GM19023 (cell line): Measurements from ENCODE around the gene PELO.
"Not testable (repeated sequence)": the region's sequence is repeated elsewhere in the genome, so short reads cannot be mapped to it uniquely, and the experiment has no call there.

Experiments
- ATAC-seq: cut with Tn5 transposase; IDR thresholded peaks from one replicate; pipeline ENCODE4 v1.9.1; 2021; ENCODE audit warnings: mild to moderate bottlenecking, moderate library complexity; ENCODE audit not compliant: unreplicated experiment

Gene PELO

DNA sequence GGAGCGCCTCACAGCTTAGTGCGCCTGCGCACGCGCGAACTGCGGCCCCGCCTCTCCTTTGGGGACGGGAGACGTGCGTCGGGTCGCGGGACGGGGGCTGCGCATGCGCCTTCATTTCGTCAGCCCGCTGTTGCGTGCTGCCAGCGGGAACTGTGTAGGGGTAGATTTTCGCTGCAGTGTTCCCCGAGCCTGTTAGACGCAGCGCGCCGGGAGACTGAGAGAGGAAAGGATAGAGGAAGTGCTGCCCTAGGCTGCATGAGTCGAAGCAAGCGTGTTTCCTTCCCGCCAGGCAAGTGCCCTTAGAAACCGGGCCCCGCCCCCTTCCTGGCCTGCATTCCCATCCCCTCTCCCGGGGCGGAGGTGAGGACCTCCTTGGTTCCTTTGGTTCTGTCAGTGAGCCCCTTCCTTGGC lies 12.3 kb downstream of the PELO start:
- ATAC-seq = peak; percentile 91

DNA sequence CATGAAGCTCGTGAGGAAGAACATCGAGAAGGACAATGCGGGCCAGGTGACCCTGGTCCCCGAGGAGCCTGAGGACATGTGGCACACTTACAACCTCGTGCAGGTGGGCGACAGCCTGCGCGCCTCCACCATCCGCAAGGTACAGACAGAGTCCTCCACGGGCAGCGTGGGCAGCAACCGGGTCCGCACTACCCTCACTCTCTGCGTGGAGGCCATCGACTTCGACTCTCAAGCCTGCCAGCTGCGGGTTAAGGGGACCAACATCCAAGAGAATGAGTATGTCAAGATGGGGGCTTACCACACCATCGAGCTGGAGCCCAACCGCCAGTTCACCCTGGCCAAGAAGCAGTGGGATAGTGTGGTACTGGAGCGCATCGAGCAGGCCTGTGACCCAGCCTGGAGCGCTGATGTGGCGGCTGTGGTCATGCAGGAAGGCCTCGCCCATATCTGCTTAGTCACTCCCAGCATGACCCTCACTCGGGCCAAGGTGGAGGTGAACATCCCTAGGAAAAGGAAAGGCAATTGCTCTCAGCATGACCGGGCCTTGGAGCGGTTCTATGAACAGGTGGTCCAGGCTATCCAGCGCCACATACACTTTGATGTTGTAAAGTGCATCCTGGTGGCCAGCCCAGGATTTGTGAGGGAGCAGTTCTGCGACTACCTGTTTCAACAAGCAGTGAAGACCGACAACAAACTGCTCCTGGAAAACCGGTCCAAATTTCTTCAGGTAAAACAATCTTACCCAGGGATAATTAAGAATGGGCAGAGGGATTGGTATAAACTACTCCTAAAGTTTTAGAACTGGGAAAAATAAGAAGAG lies 12.9 kb downstream of the PELO start:
- ATAC-seq = peak; percentile 37

- ATAC-seq = no peak
These were observed 13.6 kb downstream of the PELO start for GRCh38 chr5:52801329-52801728.

DNA sequence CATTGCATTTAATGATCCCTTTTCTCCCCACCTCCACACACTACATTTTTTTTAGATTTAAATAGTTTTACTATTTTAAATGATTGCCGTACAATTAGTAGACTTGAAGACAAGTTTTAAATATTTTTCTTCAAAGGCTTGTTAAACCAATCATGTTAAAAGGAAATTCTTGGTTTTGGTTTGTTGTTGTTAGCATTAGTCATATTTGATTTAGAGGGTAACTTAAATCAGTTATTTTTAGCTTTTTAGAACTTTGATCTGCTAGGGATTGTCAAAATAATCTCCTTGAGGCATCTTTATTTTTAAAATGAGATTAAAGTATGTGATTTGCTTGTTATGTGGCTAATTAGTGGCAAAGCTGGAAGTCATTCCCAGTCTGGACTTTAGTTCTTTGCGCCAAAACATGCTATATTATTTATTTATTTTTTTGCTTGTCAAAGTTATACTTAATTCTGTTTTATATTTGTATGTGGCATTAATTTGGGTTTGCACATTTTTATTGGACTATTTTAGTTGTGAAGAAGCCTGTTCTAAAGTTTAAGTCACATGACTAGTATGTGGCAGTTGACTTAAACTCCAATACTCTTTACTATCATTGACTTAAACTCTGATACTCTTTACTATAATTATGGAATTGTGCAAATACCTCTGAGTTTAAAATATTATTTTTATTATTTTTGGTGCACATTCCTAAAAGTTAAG lies 14.7 kb downstream of the PELO start:
- no peak for ATAC-seq

GRCh38 chr5:52802974-52803336 lies 15.2 kb downstream of the PELO start:
- ATAC-seq = no peak

DNA sequence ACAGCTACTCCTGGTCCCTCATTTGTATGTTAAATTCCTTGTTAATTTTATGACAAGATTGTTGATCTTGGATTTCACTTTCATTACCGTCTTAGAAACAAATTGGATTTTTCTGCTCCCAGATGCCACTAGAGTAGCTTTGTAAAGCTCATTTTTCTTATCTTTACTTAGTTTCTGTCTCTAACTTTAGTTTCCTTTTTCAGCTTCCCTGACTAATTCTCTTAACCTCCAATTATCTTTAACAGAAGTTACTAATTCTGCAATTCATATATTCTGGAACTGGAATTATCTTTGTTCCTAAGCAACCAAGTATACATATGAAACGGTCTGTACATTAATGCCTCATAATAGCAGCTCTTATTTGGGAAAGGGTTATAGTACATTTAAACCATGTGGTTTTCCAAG lies 16.7 kb downstream of the PELO start:
- no peak for ATAC-seq

DNA sequence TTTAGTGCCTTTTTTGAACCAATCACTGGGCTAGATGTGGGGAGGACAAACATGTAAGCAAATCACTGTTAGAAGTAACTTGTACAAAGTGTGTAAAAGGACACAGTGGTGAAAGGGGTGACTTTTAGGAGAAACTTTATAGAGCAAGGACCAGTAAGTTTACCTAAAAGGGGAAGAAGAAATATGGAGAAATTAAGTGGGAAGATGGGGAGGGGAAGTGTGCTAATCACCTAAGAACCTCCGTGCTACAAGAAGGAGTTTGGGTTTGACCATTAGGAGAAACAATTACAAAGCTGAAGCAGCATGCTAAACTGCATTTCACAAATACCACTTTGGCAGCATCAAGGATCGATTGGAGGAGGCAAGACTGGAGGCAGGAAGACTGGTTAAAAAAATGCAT lies 17.3 kb downstream of the PELO start:
- no peak for ATAC-seq

GRCh38 chr5:52805615-52806014 lies 17.9 kb downstream of the PELO start:
- ATAC-seq = no peak

GRCh38 chr5:52807037-52807436 lies 19.3 kb downstream of the PELO start:
- ATAC-seq = no peak

DNA sequence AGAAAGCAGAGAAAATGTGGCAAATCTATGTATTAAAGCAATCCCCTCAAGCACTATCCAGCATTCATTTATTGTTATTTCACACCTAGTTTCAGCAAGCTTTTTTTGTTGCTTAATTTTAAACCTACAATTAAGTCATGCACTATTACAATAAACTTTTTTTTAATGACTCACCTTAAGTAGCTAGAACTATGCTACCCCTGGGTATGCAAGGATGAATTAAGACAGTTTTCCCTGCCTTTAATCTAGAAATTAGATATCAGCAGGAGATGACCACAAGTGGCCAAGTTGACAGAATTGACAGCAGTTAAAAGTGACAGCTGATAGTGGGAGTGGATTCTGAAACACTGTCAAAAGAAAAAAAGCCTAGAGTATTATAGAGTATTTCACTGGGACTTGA lies 20.0 kb downstream of the PELO start:
- ATAC-seq = no peak

DNA sequence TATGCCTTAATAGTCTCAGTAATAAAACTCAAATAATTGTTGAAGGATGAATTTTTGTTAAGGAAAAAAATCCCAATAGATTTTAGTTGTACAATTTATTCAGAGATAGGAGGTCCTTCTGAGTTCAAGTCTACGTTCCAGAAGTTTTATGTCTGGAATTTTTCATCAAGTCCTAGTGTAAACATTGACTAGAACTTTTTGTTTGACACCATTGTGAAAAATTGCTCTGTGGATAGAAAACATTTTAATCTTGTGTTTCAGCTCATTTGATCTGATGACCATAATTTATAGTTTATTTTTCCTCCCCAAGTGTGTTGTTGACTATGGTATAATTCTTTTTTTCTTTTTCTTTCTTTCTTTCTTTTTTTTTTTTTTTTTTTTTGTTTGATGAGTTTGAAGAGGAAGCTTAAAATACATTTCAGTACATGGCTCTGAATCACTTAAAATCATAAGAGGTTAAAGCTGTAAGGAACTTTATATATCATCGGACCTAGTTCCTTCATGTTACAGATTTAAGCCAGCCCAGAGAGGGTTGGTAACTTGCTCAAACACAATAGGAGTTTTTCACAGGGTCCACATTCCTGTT lies 20.7 kb downstream of the PELO start:
- no peak for ATAC-seq

GRCh38 chr5:52809884-52810283 lies 22.2 kb downstream of the PELO start:
- ATAC-seq = no peak

DNA sequence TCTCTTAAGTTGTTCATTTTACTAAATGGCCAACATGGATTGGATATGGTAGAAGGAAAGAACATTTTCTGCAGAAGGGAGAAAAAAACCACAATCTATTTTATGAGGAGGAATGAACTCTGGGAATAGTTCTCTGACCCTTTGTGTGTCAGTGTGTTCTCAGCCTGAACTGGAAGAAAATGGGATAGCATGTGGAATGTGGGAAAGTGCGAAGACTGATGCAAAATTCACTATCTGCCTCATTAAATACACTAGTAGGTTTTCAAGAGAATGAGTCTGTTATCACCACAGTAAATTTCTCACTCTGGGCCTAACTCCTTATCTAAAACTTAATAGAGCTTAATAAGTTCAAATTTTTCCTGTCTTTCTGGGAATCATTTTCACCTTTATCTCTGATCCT lies 22.7 kb downstream of the PELO start:
- ATAC-seq = no peak

- ATAC-seq = no peak
These were observed 23.5 kb downstream of the PELO start for GRCh38 chr5:52811067-52811749.

DNA sequence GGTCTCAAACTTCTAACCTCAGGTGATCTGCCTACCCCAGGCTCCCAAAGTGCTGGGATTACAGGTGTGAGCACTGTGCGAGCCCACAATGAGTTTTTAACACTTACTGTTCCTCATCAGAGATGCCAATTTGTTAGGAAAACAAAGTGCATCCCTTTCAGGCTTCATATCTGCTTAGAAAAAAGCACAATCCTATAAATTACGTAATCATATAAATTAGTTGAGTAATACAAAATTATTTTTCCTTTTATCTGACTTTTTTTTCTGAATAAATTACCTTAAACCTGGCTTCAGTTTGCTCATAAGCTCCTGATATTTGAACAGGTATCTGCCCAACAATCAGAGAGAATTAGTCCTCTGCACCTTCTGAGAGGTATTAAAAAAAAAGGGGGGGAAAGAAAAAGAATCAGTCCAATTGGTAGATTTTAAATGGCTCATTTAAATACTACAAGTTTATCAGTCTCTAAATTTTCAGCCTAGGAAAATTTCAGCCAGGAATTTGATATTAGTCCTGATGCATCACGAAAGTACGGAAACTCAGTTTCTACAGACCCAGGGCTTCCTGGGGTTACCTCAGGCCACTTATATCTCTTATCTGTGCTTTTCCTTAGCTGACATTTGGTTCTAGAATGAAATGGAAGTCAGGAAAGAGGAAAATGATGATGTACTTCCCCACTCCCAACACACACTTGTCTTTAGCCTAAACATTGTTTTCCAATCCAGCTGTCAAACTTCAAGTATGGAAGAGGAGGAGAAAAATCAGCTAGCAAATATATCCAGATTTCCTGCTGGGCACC lies 26.8 kb downstream of the PELO start:
- no peak for ATAC-seq

- no peak for ATAC-seq
These were observed 30.1 kb downstream of the PELO start for GRCh38 chr5:52817818-52818217.

GRCh38 chr5:52818360-52818759 lies 30.6 kb downstream of the PELO start:
- no peak for ATAC-seq

DNA sequence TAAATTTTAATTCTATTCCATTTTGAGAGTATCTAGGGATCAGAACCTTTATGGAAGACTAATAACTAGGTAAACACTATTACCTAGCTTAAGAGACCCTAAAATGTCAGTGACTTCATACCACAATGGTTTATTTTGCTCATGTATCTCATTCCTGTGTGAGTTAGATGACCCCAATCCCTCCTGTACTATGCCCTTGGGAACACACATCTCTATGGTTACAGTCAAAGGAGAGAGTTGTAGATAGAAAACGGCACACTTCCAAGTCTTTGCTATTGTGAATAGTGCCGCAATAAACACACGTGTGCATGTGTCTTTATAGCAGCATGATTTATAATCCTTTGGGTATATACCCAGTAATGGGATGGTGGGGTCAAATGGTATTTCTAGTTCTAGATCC lies 31.1 kb downstream of the PELO start:
- ATAC-seq = not testable (repeated sequence)

DNA sequence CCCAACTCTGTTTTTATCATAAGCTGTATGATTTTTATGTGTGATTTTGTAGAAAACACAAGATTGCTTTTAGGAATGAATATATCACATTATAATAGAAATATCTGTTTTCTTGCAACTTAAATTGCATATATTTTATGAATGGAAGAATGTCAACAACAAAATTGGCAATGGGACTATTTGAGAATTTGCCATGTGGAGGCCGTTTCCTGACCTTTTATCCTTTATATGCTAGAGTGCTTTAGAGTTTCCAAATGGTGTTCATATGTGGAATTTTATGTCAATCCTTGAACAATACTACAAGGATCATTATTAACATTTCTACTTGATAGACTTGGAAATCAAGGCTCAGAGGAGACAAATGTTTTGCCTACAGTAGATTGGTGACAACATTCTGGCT lies 34.2 kb downstream of the PELO start:
- no peak for ATAC-seq

DNA sequence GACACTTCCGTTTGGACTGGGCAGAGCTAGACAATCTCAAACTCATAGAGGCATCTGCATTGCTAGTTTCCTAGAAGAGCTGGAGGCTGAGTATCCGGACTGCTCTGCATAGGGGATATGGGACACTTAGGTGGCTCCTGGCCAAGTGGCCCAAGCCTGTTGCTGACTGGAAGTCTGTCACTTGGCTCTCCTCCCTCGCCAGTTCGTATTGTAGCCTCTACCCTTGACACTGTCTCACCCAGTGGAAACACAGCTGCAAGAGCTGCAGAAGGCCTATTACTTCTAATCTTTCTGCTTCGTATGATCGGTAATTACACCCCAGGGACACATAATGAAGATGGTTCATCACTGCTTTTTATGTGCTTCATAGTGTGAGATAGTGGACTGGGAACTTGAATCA lies 34.7 kb downstream of the PELO start:
- ATAC-seq = no peak

GRCh38 chr5:52824827-52825226 lies 37.1 kb downstream of the PELO start:
- ATAC-seq = no peak
